Measurements from ENCODE around the gene MCM6.

Gene MCM6

DNA sequence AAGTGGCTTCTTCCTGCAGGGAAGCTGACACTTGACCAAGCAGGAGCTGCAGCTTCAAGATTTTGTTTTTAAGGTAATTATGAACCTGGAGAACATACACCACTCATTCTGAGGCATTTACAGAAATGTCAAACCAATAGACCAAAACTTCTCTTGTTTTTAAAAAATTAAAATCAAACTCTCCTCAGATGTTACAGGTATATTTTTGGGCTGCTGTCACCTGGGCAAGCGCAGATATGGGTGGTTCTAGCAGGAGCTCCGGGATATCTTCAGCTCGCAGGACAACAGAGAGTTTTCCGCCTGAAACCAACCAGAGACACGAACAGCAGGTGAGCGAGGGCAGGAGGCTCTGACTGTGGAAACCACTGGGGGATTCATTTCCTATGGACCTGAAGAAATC is 43.4 kb downstream of the MCM6 start:
- ATAC-seq: no peak
- TF ChIP-seq, protein P1, sequence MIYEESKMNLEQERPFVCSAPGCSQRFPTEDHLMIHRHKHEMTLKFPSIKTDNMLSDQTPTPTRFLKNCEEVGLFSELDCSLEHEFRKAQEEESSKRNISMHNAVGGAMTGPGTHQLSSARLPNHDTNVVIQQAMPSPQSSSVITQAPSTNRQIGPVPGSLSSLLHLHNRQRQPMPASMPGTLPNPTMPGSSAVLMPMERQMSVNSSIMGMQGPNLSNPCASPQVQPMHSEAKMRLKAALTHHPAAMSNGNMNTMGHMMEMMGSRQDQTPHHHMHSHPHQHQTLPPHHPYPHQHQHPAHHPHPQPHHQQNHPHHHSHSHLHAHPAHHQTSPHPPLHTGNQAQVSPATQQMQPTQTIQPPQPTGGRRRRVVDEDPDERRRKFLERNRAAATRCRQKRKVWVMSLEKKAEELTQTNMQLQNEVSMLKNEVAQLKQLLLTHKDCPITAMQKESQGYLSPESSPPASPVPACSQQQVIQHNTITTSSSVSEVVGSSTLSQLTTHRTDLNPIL (CRISPR knock-in tag; IDR thresholded peaks at IDR 0.05; ENCODE audit: low read depth): no peak
- TF ChIP-seq, protein P2, sequence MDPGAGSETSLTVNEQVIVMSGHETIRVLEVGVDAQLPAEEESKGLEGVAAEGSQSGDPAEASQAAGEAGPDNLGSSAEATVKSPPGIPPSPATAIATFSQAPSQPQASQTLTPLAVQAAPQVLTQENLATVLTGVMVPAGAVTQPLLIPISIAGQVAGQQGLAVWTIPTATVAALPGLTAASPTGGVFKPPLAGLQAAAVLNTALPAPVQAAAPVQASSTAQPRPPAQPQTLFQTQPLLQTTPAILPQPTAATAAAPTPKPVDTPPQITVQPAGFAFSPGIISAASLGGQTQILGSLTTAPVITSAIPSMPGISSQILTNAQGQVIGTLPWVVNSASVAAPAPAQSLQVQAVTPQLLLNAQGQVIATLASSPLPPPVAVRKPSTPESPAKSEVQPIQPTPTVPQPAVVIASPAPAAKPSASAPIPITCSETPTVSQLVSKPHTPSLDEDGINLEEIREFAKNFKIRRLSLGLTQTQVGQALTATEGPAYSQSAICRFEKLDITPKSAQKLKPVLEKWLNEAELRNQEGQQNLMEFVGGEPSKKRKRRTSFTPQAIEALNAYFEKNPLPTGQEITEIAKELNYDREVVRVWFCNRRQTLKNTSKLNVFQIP (CRISPR knock-in tag; IDR thresholded peaks at IDR 0.05; ENCODE audit: borderline replicate concordance, low read depth): no peak
- no peak for TF ChIP-seq BACH2 (CRISPR knock-in tag; IDR thresholded peaks at IDR 0.05; ENCODE audit: borderline replicate concordance)
- no peak for TF ChIP-seq ZNF8 (CRISPR knock-in tag; IDR thresholded peaks at IDR 0.05)
- TF ChIP-seq ESRRG (CRISPR knock-in tag; IDR thresholded peaks at IDR 0.05): no peak
- TF ChIP-seq ZFP30 (CRISPR knock-in tag; IDR thresholded peaks at IDR 0.05): no peak
- TF ChIP-seq ZC3H10 (CRISPR knock-in tag; IDR thresholded peaks at IDR 0.05): no peak
- no peak for TF ChIP-seq TCF4 (CRISPR knock-in tag; IDR thresholded peaks at IDR 0.05; ENCODE audit: borderline replicate concordance)
- no peak for TF ChIP-seq ZNF70 (CRISPR knock-in tag; IDR thresholded peaks at IDR 0.05)
- TF ChIP-seq SNAI2 (CRISPR knock-in tag; IDR thresholded peaks at IDR 0.05): no peak
- TF ChIP-seq ZNF565 (CRISPR knock-in tag; conservative IDR thresholded peaks at IDR 0.05; ENCODE audit: low read depth): no peak
- TF ChIP-seq RARB (CRISPR knock-in tag; IDR thresholded peaks at IDR 0.05): no peak
- no peak for TF ChIP-seq ZFP3 (CRISPR knock-in tag; IDR thresholded peaks at IDR 0.05)
- no peak for TF ChIP-seq TOX (CRISPR knock-in tag; IDR thresholded peaks at IDR 0.05; ENCODE audit: borderline replicate concordance)

DNA sequence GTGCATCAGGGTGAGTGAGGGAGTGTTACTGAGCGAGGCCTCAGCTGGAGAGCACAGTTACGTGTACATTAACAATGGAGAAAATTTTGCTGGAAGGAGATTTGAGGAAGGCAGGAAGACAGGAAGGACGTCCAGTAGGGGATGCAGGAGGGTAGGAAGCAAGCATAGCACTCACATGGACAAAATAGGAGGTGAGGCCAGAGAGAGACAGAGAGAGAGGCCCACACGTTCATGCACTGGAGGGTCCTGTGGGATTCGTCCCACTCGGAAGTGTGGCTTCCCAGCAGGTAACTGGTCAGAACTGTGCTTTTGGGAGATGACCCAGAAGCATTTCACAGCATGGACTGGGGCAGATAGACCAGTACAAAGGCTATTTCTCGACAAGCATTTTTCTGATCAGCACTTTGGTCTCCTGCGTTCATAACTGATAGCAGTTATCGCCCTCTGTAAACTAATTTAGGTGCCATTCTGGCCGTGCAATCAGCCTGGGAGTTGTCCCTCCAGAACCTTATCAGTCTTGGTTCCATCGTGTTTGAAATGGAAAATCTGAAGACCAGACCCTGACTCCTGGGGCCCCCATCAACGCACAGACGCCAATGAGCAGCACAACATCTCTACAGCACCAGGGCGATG is 44.9 kb downstream of the MCM6 start:
- no peak for ATAC-seq
- TF ChIP-seq ZFP3 (CRISPR knock-in tag; IDR thresholded peaks at IDR 0.05) (no peak), ZFP30 (CRISPR knock-in tag; IDR thresholded peaks at IDR 0.05) (no peak), ARNTL (CRISPR knock-in tag; IDR thresholded peaks at IDR 0.05; ENCODE audit: borderline replicate concordance, low read depth) (no peak), ZC3H10 (CRISPR knock-in tag; IDR thresholded peaks at IDR 0.05) (no peak), TOX (CRISPR knock-in tag; IDR thresholded peaks at IDR 0.05; ENCODE audit: borderline replicate concordance) (no peak), GLIS3 (CRISPR knock-in tag; IDR thresholded peaks at IDR 0.05) (no peak), ISL1 (CRISPR knock-in tag; IDR thresholded peaks at IDR 0.05) (no peak), OSR1 (CRISPR knock-in tag; IDR thresholded peaks at IDR 0.05) (no peak), SNAI2 (CRISPR knock-in tag; IDR thresholded peaks at IDR 0.05) (no peak), ESRRG (CRISPR knock-in tag; IDR thresholded peaks at IDR 0.05) (no peak), ZNF8 (CRISPR knock-in tag; IDR thresholded peaks at IDR 0.05) (no peak)
- TF ChIP-seq, protein P3, sequence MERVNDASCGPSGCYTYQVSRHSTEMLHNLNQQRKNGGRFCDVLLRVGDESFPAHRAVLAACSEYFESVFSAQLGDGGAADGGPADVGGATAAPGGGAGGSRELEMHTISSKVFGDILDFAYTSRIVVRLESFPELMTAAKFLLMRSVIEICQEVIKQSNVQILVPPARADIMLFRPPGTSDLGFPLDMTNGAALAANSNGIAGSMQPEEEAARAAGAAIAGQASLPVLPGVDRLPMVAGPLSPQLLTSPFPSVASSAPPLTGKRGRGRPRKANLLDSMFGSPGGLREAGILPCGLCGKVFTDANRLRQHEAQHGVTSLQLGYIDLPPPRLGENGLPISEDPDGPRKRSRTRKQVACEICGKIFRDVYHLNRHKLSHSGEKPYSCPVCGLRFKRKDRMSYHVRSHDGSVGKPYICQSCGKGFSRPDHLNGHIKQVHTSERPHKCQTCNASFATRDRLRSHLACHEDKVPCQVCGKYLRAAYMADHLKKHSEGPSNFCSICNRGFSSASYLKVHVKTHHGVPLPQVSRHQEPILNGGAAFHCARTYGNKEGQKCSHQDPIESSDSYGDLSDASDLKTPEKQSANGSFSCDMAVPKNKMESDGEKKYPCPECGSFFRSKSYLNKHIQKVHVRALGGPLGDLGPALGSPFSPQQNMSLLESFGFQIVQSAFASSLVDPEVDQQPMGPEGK (CRISPR knock-in tag; IDR thresholded peaks at IDR 0.05; ENCODE audit: borderline replicate concordance): no peak
- TF ChIP-seq, protein P2 (CRISPR knock-in tag; IDR thresholded peaks at IDR 0.05; ENCODE audit: borderline replicate concordance, low read depth): no peak

DNA sequence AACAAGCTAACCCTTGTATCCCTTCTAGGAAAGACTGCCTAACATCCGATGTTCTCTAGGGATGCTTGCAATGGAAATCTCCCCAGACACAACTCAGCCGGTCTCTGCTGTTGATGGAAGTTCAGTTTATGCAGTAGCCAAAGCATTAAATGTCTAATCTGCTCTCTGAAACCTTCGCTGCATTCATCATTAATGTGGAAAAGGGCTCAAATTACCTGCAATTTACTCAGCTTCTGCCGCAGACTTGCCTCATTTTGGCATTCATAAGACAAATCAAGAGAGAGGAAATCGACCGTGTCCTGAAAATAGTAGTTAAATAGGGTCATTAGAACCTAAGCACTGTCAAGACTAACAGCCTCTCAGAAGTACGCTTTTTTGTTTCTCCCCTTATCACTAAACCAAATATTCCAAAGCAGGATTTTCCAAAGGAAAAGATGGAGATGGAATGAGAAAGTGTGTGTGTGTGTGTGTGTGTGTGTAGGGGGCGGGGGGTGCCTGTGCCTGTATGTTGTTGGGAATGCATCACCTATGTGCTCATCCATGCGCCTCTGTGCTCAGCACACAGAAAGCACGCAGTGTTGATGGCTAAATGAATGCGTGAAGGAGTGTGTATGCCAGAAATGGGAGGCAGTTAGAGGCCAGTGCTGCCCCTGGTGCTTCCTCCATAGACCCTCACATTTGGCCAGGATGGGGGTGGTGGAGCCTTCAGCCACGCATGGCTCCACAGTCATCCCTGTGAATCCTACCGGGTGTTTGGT is 46.7 kb downstream of the MCM6 start:
- no peak for ATAC-seq
- TF ChIP-seq ZFP3 (CRISPR knock-in tag; IDR thresholded peaks at IDR 0.05): no peak

- TF ChIP-seq ZFP3 (CRISPR knock-in tag; IDR thresholded peaks at IDR 0.05) (no peak), CSRNP3 (CRISPR knock-in tag; IDR thresholded peaks at IDR 0.05) (no peak), SNAI2 (CRISPR knock-in tag; IDR thresholded peaks at IDR 0.05) (no peak), ZC3H10 (CRISPR knock-in tag; IDR thresholded peaks at IDR 0.05) (no peak), CSDC2 (CRISPR knock-in tag; IDR thresholded peaks at IDR 0.05) (no peak), ZNF8 (CRISPR knock-in tag; IDR thresholded peaks at IDR 0.05) (no peak), ARNTL (CRISPR knock-in tag; IDR thresholded peaks at IDR 0.05; ENCODE audit: borderline replicate concordance, low read depth) (no peak), ISL1 (CRISPR knock-in tag; IDR thresholded peaks at IDR 0.05) (no peak)
- TF ChIP-seq, protein P2 (CRISPR knock-in tag; IDR thresholded peaks at IDR 0.05; ENCODE audit: borderline replicate concordance, low read depth): no peak
- ATAC-seq: no peak
These were observed 49.7 kb downstream of the MCM6 start for GRCh38 chr2:135826544-135826943.
